Left cardiac atrium (tissue), 4 donors: ENCODE measurements around the gene HCFC2. TPM values are rescaled to one million over a fixed set of nuclear protein-coding genes. Genes with fewer than 3 reads are reported as not detected.

Experiments used
- ATAC-seq, 2 donors: fragments of 200-7000 bp; cut with Tn5 transposase; one replicate each; pipeline ENCODE4 v1.9.1; 2020; ENCODE audit warnings: mild to moderate bottlenecking in 2 of 2, moderate library complexity in 2 of 2
- DNase-seq: peaks from one replicate; pipeline ENCODE4 v3.0.0-alpha.2; 2020
- intact Hi-C, 2 donors: fragments of 100-400 bp; cut with DNase I; formaldehyde crosslinking; loops; one replicate each; pipeline versions ENCODE4 v1.14.1 to v1.15.1; 2022 to 2023
- total RNA-seq, 2 donors: library from RNA; stranded (reverse); fragmentation: NEBNext Ultra II Directional; extraction: Animal tissue kit (Norgen Biotek cat#: 25700); gene quantifications; one replicate each; pipeline ENCODE4 v1.2.1, GENCODE V29; 2021
- donor health status: DM: no; HTN: yes; CAD: no.
- donor health status: DM: no; HTN: yes; CAD: no; lungs with severe emphysema.
- donor health status: DM: yes; HTN: yes; CAD: no.
- donor health status: Dilated cardiomyopathy.

Gene HCFC2
- total RNA-seq, 2 donors from 2014 or later, result 9.2 to 10.2 TPM

GRCh38 chr12:104142543-104142942 is 78.2 kb downstream of the HCFC2 start:
- no peak for DNase-seq
- intact Hi-C loops, result no loop called here

GRCh38 chr12:104143002-104143401 is 78.7 kb downstream of the HCFC2 start:
- intact Hi-C loops, result no loop called here
- ATAC-seq (no peak), DNase-seq (no peak)

More at GRCh38 chr12:104142543-104142942, 78.2 kb downstream of the HCFC2 start:
- no peak for ATAC-seq

- intact Hi-C loops, result no loop called here
- DNase-seq (no peak), ATAC-seq (no peak)
These were observed 79.6 kb downstream of the HCFC2 start for GRCh38 chr12:104143918-104144317.

- ATAC-seq (peak; percentile 26 to 55), DNase-seq (no peak)
- intact Hi-C loops, result no loop called here
These were observed 83.0 kb downstream of the HCFC2 start for GRCh38 chr12:104147346-104147745.

- ATAC-seq, result no peak
These were observed 86.1 kb downstream of the HCFC2 start for GRCh38 chr12:104150416-104150815.

GRCh38 chr12:104152685-104153241 is 88.4 kb downstream of the HCFC2 start:
- ATAC-seq (no peak), DNase-seq (no peak)
- intact Hi-C loops, result no loop called here

More at GRCh38 chr12:104150416-104150815, 86.1 kb downstream of the HCFC2 start:
- no peak for DNase-seq
- intact Hi-C loops, result no loop called here

- no peak for DNase-seq
- intact Hi-C loops, result no loop called here
- no peak for ATAC-seq
These were observed 90.0 kb downstream of the HCFC2 start for GRCh38 chr12:104154286-104154685.

- DNase-seq (no peak), ATAC-seq (no peak)
- intact Hi-C loops, result no loop called here
These were observed 90.5 kb downstream of the HCFC2 start for GRCh38 chr12:104154806-104155205.

Other genes with a start within 250 kb of the HCFC2 start
- gene NT5DC3, start 223.3 kb upstream of the HCFC2 start, total RNA-seq, result 1 to 10 TPM; 2.4 to 4.9 TPM
- 100 to 1,000 TPM; 591 to 724 TPM for gene HSP90B1, start 134.1 kb upstream of the HCFC2 start, total RNA-seq
- 10 to 100 TPM; 10.8 to 20.1 TPM for gene TDG, start 98.7 kb upstream of the HCFC2 start, total RNA-seq
- gene GLT8D2, start 14.3 kb upstream of the HCFC2 start, total RNA-seq, result 10 to 100 TPM in 1 of 2 donors, 1 to 10 TPM in 1; 7.5 to 12.8 TPM
- 10 to 100 TPM; 30.3 to 33.9 TPM for gene NFYB, start 73.7 kb downstream of the HCFC2 start, total RNA-seq
- gene TXNRD1, start 151.2 kb downstream of the HCFC2 start, total RNA-seq, result 100 to 1,000 TPM; 114 to 122 TPM
- gene EID3, start 239.2 kb downstream of the HCFC2 start, total RNA-seq, result 1 to 10 TPM; 1.6 to 1.7 TPM